ENCODE data around the gene CCDC60. TPM values are rescaled to one million over a fixed set of nuclear protein-coding genes. Genes with fewer than 3 reads are reported as not detected.

The CCDC60 gene
- total and polyA plus RNA-seq, 2 of the 13 experiments (the other 11 are each of a cell fraction or from before 2014, with no cell fraction given): not detected

DNA sequence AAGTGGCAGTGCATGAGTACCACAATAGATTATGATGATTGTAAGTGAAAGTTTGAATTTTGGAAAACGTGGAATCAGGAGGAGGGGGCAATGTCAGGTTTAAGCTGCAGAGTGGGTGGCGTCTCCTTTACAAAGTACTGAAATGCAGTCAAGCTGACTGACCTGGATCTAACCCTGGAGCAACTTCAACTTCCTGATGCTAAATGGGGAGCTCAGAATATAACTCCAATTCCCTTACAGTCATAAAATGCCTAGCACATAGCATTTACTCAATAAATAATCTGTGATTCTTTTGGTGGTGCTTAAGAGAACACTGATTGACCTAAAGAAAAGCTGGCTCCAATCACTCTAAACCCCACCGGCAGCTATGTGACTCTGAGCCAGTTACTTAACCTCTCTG, 38.5 kb downstream of the CCDC60 start:
- Histone ChIP-seq H3K27me3 (ENCODE audit: control insufficient read depth in 1 of 2, insufficient read depth in 2 of 2, low read length in 2 of 2) (no peaks in the 10 kb centered on the region; a peak in 1 of 5 replicates), H3K9me3 (ENCODE audit: low read length) (no peaks in the 10 kb centered on the region), H3K27ac (ENCODE audit: extremely low read length, insufficient read depth, low read length) (no peak overlapping the region), H3K9ac (ENCODE audit: insufficient read depth, low read depth, low read length) (no peak overlapping the region), H3K4me2 (ENCODE audit: low read depth, low read length) (no peak overlapping the region), H4K20me1 (ENCODE audit: insufficient read depth, low read length) (no peaks in the 10 kb centered on the region), H3K4me3 (replicated peaks in 1 of 3; ENCODE audit: insufficient read depth in 1 of 3, low read depth in 2 of 3, low read length in 3 of 3) (no peak overlapping the region), H3K79me2 (ENCODE audit: insufficient read depth, low read length) (no peaks in the 10 kb centered on the region), H3K36me3 (replicated peaks in 1 of 2; ENCODE audit: control insufficient read depth in 1 of 2, insufficient read depth in 2 of 2, low read length in 2 of 2) (no peaks in the 10 kb centered on the region), H2AFZ (ENCODE audit: low read length) (no peak overlapping the region), H3K4me1 (ENCODE audit: insufficient read depth, low read length) (no peaks in the 10 kb centered on the region)
- ChIA-PET CTCF (ENCODE audit: low intra/inter-chr PET ratio, low total read pairs) (no interaction called here), POLR2A (no interaction called here)
- FAIRE-seq: no peak
- no peak for DNase-seq (ENCODE audit: low spot score)
- intact Hi-C loops (cut with micrococcal nuclease; ENCODE audit: unreplicated experiment) (no loop called here), in situ Hi-C loops (cut with HindIII; ENCODE audit: extremely low pct_ligation_motif_present, low pct_unique_long_range_greater_than_20kb) (no loop called here)
- TF ChIP-seq TCF7L2 (IDR thresholded peaks at IDR 0.05; ENCODE audit: low read depth, low read length): no peak
- TF ChIP-seq XRCC5 (optimal IDR thresholded peaks at IDR 0.05; ENCODE audit: low read length): no peak
- no peak for TF ChIP-seq ZNF740 (CRISPR knock-in tag; IDR thresholded peaks at IDR 0.05)
- TF ChIP-seq, protein P1, sequence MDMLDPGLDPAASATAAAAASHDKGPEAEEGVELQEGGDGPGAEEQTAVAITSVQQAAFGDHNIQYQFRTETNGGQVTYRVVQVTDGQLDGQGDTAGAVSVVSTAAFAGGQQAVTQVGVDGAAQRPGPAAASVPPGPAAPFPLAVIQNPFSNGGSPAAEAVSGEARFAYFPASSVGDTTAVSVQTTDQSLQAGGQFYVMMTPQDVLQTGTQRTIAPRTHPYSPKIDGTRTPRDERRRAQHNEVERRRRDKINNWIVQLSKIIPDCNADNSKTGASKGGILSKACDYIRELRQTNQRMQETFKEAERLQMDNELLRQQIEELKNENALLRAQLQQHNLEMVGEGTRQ (IDR thresholded peaks at IDR 0.05; ENCODE audit: low read depth, low read length): no peak
- TF ChIP-seq, protein P1 (CRISPR knock-in tag; IDR thresholded peaks at IDR 0.05; ENCODE audit: borderline replicate concordance): no peak
- 39% methylated on average over 3 of the region's 3 CpGs for WGBS (ENCODE audit: low lambda C conversion rate)
- no TSS peak for BruUV-seq (replicated peaks)
- ATAC-seq: no peak

GRCh38 chr12:119373666-119374065, 39.1 kb downstream of the CCDC60 start:
- in situ Hi-C loops (cut with HindIII; ENCODE audit: extremely low pct_ligation_motif_present, low pct_unique_long_range_greater_than_20kb): no loop called here
- Histone ChIP-seq H4K20me1 (ENCODE audit: insufficient read depth, low read length) (no peaks in the 10 kb centered on the region), H3K27ac (ENCODE audit: extremely low read length, insufficient read depth, low read length) (no peak overlapping the region), H3K36me3 (replicated peaks in 1 of 2; ENCODE audit: control insufficient read depth in 1 of 2, insufficient read depth in 2 of 2, low read length in 2 of 2) (no peaks in the 10 kb centered on the region), H3K4me2 (ENCODE audit: low read depth, low read length) (no peak overlapping the region), H3K4me1 (ENCODE audit: insufficient read depth, low read length) (no peaks in the 10 kb centered on the region), H2AFZ (ENCODE audit: low read length) (no peak overlapping the region), H3K9me3 (ENCODE audit: low read length) (no peaks in the 10 kb centered on the region), H3K79me2 (ENCODE audit: insufficient read depth, low read length) (no peaks in the 10 kb centered on the region), H3K27me3 (ENCODE audit: control insufficient read depth in 1 of 2, insufficient read depth in 2 of 2, low read length in 2 of 2) (no peaks in the 10 kb centered on the region; a peak in 1 of 5 replicates), H3K9ac (ENCODE audit: insufficient read depth, low read depth, low read length) (no peak overlapping the region), H3K4me3 (replicated peaks in 1 of 3; ENCODE audit: insufficient read depth in 1 of 3, low read depth in 2 of 3, low read length in 3 of 3) (no peak overlapping the region)
- BruUV-seq (replicated peaks): no TSS peak
- intact Hi-C loops (cut with micrococcal nuclease; ENCODE audit: unreplicated experiment): no loop called here
- FAIRE-seq (no peak), ATAC-seq (no peak), DNase-seq (ENCODE audit: low spot score) (no peak)
- POLR2A ChIA-PET: no interaction called here
- 0% methylated on average over 2 of the region's 2 CpGs for WGBS (ENCODE audit: low lambda C conversion rate)
- CTCF ChIA-PET (ENCODE audit: low intra/inter-chr PET ratio, low total read pairs): no interaction called here
- TF ChIP-seq ZNF576 (CRISPR knock-in tag; IDR thresholded peaks at IDR 0.05): no peak
- TF ChIP-seq, protein P2, sequence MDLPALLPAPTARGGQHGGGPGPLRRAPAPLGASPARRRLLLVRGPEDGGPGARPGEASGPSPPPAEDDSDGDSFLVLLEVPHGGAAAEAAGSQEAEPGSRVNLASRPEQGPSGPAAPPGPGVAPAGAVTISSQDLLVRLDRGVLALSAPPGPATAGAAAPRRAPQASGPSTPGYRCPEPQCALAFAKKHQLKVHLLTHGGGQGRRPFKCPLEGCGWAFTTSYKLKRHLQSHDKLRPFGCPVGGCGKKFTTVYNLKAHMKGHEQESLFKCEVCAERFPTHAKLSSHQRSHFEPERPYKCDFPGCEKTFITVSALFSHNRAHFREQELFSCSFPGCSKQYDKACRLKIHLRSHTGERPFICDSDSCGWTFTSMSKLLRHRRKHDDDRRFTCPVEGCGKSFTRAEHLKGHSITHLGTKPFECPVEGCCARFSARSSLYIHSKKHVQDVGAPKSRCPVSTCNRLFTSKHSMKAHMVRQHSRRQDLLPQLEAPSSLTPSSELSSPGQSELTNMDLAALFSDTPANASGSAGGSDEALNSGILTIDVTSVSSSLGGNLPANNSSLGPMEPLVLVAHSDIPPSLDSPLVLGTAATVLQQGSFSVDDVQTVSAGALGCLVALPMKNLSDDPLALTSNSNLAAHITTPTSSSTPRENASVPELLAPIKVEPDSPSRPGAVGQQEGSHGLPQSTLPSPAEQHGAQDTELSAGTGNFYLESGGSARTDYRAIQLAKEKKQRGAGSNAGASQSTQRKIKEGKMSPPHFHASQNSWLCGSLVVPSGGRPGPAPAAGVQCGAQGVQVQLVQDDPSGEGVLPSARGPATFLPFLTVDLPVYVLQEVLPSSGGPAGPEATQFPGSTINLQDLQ (CRISPR knock-in tag; IDR thresholded peaks at IDR 0.05): no peak
- TF ChIP-seq ZNF547 (CRISPR knock-in tag; IDR thresholded peaks at IDR 0.05): no peak
- no peak for TF ChIP-seq TOE1 (CRISPR knock-in tag; IDR thresholded peaks at IDR 0.05)
- no peak for TF ChIP-seq REL (CRISPR knock-in tag; conservative IDR thresholded peaks at IDR 0.05)
- no peak for TF ChIP-seq ZNF891 (CRISPR knock-in tag; IDR thresholded peaks at IDR 0.05)
- no peak for TF ChIP-seq MAFG (CRISPR knock-in tag; IDR thresholded peaks at IDR 0.05)
- no peak for TF ChIP-seq ZNF616 (CRISPR knock-in tag; IDR thresholded peaks at IDR 0.05; ENCODE audit: low read depth)
